Measurements from ENCODE around the gene OR1I1.

Gene OR1I1

DNA sequence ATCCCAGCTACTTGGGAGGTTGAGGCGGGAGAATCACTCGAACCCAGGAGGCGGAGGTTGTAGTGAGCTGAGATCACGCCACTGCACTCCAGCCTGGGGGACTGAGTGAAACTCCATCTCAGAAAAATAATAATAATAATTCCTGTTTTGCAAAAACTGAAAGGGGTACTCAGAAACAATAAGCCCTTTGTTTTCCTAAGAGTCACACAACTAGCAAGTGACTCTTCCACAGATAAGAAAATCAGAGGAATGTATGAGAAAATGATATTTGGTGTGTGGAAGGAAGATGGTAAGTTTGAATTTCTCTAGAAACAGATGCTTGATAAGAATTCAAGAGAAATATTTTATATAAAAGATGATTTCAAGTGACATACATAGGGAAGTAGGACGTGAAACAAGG is 60.3 kb downstream of the OR1I1 start:
- TF ChIP-seq, protein P1, sequence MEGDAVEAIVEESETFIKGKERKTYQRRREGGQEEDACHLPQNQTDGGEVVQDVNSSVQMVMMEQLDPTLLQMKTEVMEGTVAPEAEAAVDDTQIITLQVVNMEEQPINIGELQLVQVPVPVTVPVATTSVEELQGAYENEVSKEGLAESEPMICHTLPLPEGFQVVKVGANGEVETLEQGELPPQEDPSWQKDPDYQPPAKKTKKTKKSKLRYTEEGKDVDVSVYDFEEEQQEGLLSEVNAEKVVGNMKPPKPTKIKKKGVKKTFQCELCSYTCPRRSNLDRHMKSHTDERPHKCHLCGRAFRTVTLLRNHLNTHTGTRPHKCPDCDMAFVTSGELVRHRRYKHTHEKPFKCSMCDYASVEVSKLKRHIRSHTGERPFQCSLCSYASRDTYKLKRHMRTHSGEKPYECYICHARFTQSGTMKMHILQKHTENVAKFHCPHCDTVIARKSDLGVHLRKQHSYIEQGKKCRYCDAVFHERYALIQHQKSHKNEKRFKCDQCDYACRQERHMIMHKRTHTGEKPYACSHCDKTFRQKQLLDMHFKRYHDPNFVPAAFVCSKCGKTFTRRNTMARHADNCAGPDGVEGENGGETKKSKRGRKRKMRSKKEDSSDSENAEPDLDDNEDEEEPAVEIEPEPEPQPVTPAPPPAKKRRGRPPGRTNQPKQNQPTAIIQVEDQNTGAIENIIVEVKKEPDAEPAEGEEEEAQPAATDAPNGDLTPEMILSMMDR (IDR thresholded peaks at IDR 0.05; ENCODE audit: poor library complexity, severe bottlenecking), result no peak
- DNase-seq (ENCODE audit: low spot score) (no peak), ATAC-seq (ENCODE audit: low read depth) (no peak)
- Histone ChIP-seq H3K27me3 (ENCODE audit: insufficient read depth, poor library complexity, severe bottlenecking) (no peaks in the 10 kb centered on the region), H3K36me3 (ENCODE audit: low read depth) (no peaks in the 10 kb centered on the region), H3K27ac (ENCODE audit: poor library complexity, severe bottlenecking) (no peak overlapping the region), H3K4me1 (ENCODE audit: insufficient read depth, poor library complexity, severe bottlenecking) (no peaks in the 10 kb centered on the region), H3K4me3 (ENCODE audit: severe bottlenecking) (no peak overlapping the region), H3K9me3 (ENCODE audit: severe bottlenecking) (no peaks in the 10 kb centered on the region)
